Muscle layer of duodenum (tissue), 2 donors: ENCODE results near the gene RARS1.

Experiments used
- H3K27ac ChIP-seq: one replicate; pipeline ENCODE4 v1.7.0; 2013; ENCODE audit warnings: mild to moderate bottlenecking, low read length
- H3K27me3 ChIP-seq: one replicate; pipeline ENCODE4 v1.7.0; 2013; ENCODE audit warnings: low read depth, mild to moderate bottlenecking, control low read depth, low read length
- H3K36me3 ChIP-seq, 2 donors: one replicate each; pipeline ENCODE4 v1.7.0; 2013; ENCODE audit warnings: low read length in 2 of 2, control low read depth in 1 of 2, mild to moderate bottlenecking in 1 of 2; ENCODE audit not compliant: insufficient read depth in 2 of 2, control insufficient read depth in 1 of 2
- H3K4me1 ChIP-seq, 2 donors: one replicate each; pipeline ENCODE4 v1.7.0; 2013; ENCODE audit warnings: low read length in 2 of 2, mild to moderate bottlenecking in 2 of 2, control low read depth in 1 of 2, moderate library complexity in 1 of 2; ENCODE audit not compliant: insufficient read depth in 2 of 2, control insufficient read depth in 1 of 2
- H3K4me3 ChIP-seq, 2 donors: one replicate each; pipeline ENCODE4 v1.7.0; 2013; ENCODE audit warnings: low read length in 2 of 2, low read depth in 1 of 2, mild to moderate bottlenecking in 1 of 2
- H3K9me3 ChIP-seq, 2 donors: one replicate each; pipeline ENCODE4 v1.7.0; 2013; ENCODE audit warnings: low read length in 2 of 2, control low read depth in 1 of 2, mild to moderate bottlenecking in 1 of 2; ENCODE audit not compliant: control insufficient read depth in 1 of 2
- donor health status: healthy.

Gene RARS1

GRCh38 chr5:168486136-168486879, at the start of gene RARS1:
RARS1 (plus strand) TSS chr5:168486471; CDS start chr5:168486499, 28 bp downstream.
- Histone ChIP-seq H3K4me3 (peak within 1 kb of the TSS; percentile 94 to 97), H3K36me3 (peaks cover 21 to 33% of the 10 kb centered on the region in 2 donors), H3K27ac (peak within 1 kb of the TSS; percentile 78), H3K27me3 (no peaks in the 10 kb centered on the region), H3K9me3 (no peaks in the 10 kb centered on the region), H3K4me1 (peaks cover 0 to 17% of the 10 kb centered on the region in 2 donors)

- Histone ChIP-seq H3K9me3 (no peaks in the 10 kb centered on the region), H3K36me3 (no peaks in the 10 kb centered on the region), H3K27ac (no peak overlapping the region), H3K4me1 (no peaks in the 10 kb centered on the region), H3K27me3 (no peaks in the 10 kb centered on the region), H3K4me3 (no peak overlapping the region)
These were observed 47.9 kb upstream of the RARS1 start for GRCh38 chr5:168438349-168438748.

- no peaks in the 10 kb centered on the region for H3K36me3 ChIP-seq
- no peak overlapping the region for H3K4me3 ChIP-seq
These were observed 42.7 kb upstream of the RARS1 start for GRCh38 chr5:168443533-168443932.

GRCh38 chr5:168443950-168444700, 42.1 kb upstream of the RARS1 start:
- no peak overlapping the region for H3K27ac ChIP-seq
- no peaks in the 10 kb centered on the region for H3K4me1 ChIP-seq
- no peaks in the 10 kb centered on the region for H3K36me3 ChIP-seq
- H3K4me3 ChIP-seq: no peak overlapping the region
- no peaks in the 10 kb centered on the region for H3K9me3 ChIP-seq
- no peaks in the 10 kb centered on the region for H3K27me3 ChIP-seq

More at GRCh38 chr5:168443533-168443932, 42.7 kb upstream of the RARS1 start:
- Histone ChIP-seq H3K27me3 (no peaks in the 10 kb centered on the region), H3K27ac (no peak overlapping the region), H3K4me1 (no peaks in the 10 kb centered on the region), H3K9me3 (no peaks in the 10 kb centered on the region)

GRCh38 chr5:168446983-168447619, 39.2 kb upstream of the RARS1 start:
- Histone ChIP-seq H3K27ac (no peak overlapping the region), H3K36me3 (no peaks in the 10 kb centered on the region), H3K4me3 (no peak overlapping the region), H3K4me1 (no peaks in the 10 kb centered on the region), H3K9me3 (no peaks in the 10 kb centered on the region), H3K27me3 (no peaks in the 10 kb centered on the region)

- H3K4me3 ChIP-seq: no peak overlapping the region
- H3K4me1 ChIP-seq: no peaks in the 10 kb centered on the region
- H3K9me3 ChIP-seq: no peaks in the 10 kb centered on the region
- H3K27ac ChIP-seq: no peak overlapping the region
- H3K36me3 ChIP-seq: no peaks in the 10 kb centered on the region
- H3K27me3 ChIP-seq: no peaks in the 10 kb centered on the region
These were observed 38.5 kb upstream of the RARS1 start for GRCh38 chr5:168447808-168448207.

- H3K27me3 ChIP-seq: no peaks in the 10 kb centered on the region
- no peak overlapping the region for H3K4me3 ChIP-seq
- no peaks in the 10 kb centered on the region for H3K4me1 ChIP-seq
- H3K9me3 ChIP-seq: no peaks in the 10 kb centered on the region
- H3K36me3 ChIP-seq: no peaks in the 10 kb centered on the region
- H3K27ac ChIP-seq: no peak overlapping the region
These were observed 37.1 kb upstream of the RARS1 start for GRCh38 chr5:168449166-168449565.

- H3K4me3 ChIP-seq: no peak overlapping the region
- no peaks in the 10 kb centered on the region for H3K36me3 ChIP-seq
- H3K4me1 ChIP-seq: no peaks in the 10 kb centered on the region
- no peak overlapping the region for H3K27ac ChIP-seq
- no peaks in the 10 kb centered on the region for H3K9me3 ChIP-seq
- H3K27me3 ChIP-seq: no peaks in the 10 kb centered on the region
These were observed 34.7 kb upstream of the RARS1 start for GRCh38 chr5:168451565-168451964.

GRCh38 chr5:168455201-168455600, 31.1 kb upstream of the RARS1 start:
- Histone ChIP-seq H3K27ac (no peak overlapping the region), H3K9me3 (no peaks in the 10 kb centered on the region), H3K4me1 (no peaks in the 10 kb centered on the region), H3K4me3 (no peak overlapping the region), H3K36me3 (no peaks in the 10 kb centered on the region), H3K27me3 (no peaks in the 10 kb centered on the region)

GRCh38 chr5:168457542-168457941, 28.7 kb upstream of the RARS1 start:
- Histone ChIP-seq H3K4me1 (no peaks in the 10 kb centered on the region), H3K36me3 (no peaks in the 10 kb centered on the region), H3K27ac (no peak overlapping the region), H3K4me3 (no peak overlapping the region), H3K27me3 (no peaks in the 10 kb centered on the region), H3K9me3 (no peaks in the 10 kb centered on the region)

GRCh38 chr5:168460606-168461005, 25.7 kb upstream of the RARS1 start:
- H3K4me1 ChIP-seq: no peaks in the 10 kb centered on the region
- no peaks in the 10 kb centered on the region for H3K9me3 ChIP-seq
- H3K27me3 ChIP-seq: no peaks in the 10 kb centered on the region
- H3K27ac ChIP-seq: no peak overlapping the region
- H3K36me3 ChIP-seq: no peaks in the 10 kb centered on the region
- H3K4me3 ChIP-seq: no peak overlapping the region
